COLO668 (cell line): Measurements from ENCODE around the gene PUS3.
"Not testable (repeated sequence)": the region's sequence is repeated elsewhere in the genome, so short reads cannot be mapped to it uniquely, and the experiment has no call there.

Experiments used
- DNase-seq: peaks from one replicate; lab custom pipeline; 2025; ENCODE audit not compliant: unreplicated experiment; lab: John Stamatoyannopoulos, UW

Gene PUS3

DNA sequence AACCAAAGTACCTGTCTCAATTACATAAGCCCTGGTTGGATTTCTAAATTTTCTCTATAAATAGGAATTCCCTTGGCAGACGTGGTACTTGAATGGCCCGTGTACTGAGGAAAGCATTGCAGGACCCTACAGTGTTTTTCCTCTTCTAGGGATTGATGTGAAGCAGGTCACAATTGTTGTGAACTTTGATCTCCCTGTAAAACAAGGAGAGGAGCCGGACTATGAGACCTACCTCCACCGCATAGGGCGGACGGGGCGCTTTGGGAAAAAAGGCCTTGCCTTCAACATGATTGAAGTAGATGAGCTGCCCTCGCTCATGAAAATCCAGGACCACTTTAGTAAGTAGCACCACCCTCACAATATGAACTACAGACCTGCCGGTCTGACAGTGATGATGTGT lies 18.0 kb upstream of the PUS3 start:
- DNase-seq = no peak

DNA sequence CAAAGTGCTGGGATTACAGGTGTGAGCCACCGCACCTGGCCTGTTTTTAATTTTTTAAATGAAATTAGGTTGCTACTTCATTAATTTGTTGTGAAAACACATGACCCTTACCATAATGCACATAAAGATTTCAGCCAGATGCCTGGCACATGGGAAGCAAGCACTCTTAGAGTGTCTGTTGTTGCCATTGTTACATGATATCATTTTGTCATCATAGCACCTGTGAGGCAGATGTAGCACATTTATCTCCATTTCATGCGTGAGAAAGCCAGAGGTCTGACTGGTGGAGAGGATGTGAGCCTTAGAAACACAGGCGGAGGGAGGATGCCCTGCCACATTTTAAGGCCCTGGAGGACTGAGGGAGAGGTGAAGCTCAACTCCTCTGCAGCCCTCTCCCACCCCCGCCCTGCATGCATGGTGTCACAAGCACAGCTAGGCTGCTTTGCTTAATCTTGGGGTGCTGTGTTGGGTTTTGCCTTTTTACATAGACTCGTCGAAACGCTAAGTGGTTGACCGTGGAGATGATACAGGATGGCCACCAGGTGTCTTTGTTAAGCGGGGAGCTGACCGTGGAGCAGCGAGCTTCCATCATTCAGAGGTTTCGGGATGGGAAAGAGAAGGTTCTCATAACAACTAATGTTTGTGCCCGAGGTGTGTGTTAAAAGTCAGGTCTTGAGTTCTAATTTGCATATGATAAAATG lies 15.3 kb upstream of the PUS3 start:
- DNase-seq = no peak

DNA sequence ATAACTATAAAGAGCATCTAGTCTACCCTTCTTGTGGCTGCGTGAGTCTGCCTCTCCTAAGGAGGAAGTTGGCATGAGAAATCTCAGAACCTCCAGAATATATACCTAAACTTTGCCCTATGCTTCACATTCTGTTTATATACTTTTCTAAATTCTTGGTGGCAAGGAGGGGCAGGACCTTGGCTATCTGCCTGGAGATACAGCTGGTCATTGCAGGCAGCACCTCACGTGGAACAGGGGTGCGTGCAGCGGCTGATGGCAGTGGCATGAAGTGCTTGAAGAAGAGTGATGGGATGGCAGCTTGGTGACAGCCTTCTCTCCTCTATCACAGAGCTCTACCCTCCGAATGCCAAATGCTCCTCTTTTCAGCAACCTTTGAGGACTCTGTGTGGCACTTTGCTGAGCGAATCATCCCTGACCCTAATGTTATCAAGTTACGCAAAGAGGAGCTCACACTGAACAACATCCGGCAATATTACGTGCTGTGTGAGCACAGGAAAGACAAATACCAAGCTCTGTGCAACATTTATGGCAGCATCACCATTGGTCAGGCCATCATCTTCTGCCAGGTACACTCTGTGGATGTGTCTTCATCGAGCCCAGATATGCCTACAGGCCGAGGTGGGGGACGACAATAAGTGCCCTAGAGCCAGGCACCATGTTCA lies 13.8 kb upstream of the PUS3 start:
- DNase-seq = no peak

DNA sequence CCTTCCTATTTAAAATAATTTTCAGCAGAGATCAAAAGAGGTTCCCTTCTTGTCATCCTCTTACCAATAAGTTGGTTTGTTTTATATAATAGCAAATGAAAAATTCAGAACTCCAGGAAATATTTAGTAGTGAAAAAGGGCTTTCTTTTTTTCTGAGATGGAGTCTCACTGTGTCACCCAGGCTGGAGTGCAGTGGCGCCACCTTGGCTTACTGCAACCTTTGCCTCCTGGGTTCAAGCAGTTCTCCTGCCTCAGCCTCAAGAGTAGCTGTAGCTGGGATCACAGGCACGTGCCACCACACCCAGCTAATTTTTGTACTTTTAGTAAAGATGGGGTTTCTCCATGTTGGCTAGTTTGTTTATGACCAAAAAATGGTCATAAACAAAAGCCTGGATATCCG lies 11.6 kb upstream of the PUS3 start:
- not testable (repeated sequence) for DNase-seq

DNA sequence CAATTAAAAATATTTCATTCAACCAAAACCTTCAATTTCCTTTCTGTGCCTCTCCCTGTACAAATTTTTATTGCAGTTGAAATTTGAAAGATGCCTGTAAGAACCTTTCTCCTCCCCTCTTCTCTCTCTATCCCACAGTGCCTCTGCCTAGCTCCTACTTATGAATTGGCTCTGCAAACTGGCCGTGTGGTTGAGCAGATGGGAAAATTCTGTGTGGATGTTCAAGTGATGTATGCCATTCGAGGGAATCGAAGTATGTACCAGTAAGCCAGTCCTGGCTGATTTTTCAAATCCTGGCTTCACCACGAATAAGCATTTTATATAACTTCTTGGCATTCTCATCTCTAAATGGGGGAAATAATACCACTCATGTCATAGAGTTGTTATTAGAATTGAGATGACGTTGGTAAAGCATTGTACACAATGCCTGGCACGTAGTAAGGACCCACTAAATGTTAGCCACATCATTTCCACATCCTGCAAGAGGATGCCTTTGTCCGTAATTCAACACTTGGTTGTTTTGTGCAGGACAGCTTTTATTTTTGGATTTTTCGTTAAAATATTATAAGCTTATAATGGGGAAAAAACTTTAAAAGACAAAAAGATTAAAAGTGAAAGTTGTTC lies 7.3 kb upstream of the PUS3 start:
- no peak for DNase-seq

DNA sequence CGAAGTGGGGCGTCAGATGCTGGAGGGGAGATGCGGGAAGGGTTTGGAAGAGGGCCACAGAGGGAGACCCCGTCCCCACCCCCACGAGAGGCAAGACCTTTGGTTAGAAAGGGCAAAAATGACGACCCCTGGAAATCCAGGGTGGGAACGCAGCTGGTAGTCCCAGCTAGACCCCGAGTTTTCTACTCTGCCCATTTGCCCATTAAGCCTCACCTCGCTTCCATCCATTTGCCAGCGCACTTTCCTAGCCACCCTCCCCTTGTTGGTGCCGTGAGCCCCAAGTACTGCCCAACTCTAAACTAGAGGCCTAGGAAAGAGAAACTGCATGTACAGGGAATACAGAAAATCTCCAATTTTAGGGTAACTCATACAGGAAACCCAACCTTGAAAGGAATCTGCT lies 1.7 kb upstream of the PUS3 start:
- no peak for DNase-seq

DNA sequence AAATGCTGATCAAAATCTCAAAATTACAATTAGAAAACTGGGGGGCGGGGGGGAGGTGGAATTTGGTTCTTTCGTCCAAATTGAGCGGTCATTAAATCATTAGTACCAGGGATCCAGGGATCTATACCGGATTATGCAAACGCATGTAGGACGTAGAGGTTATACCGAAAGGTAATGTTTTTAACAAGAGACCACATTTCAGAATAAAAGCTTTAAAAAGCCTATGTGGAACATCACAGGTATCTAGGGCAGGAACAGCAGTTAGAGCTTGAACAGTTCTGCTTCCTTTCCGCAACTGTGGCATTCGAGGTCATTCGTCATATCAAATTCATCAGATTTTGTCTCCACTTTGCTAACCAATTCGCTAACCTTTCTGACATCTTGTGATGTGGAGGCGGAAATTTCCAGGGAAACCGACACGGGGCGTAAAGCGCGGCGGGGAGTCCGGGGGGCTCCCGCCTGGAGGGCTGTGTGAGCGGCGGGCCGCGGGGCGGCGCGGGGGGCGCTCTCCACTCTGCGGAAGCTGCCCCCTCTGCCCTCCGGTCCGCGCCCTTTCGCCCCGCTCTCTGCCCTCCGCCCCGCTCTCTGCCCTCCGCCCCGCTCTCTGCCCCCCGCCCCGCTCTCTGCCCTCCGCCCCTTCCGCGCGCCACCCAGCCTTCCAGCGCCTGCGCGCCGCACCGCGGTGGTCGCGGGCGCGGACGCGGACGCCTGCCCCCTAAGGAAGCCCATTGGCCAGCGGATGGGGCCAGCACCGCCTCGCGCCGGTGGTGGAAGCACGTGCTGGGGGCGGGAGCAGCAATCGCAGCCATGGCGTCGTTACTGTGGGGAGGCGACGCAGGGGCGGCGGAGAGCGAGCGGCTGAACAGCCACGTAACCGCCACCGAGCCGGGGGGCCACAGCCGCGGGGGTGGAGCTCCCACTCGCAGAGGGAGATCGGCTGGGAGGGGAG lies 979 bp upstream of the PUS3 start, which contains the start of gene DDX25:
Gene DDX25, plus strand, starts transcription at position 798 of the 949 bp plus-strand sequence. Its CDS starts 10 bp downstream, at position 808.
- DNase-seq = no peak

DNA sequence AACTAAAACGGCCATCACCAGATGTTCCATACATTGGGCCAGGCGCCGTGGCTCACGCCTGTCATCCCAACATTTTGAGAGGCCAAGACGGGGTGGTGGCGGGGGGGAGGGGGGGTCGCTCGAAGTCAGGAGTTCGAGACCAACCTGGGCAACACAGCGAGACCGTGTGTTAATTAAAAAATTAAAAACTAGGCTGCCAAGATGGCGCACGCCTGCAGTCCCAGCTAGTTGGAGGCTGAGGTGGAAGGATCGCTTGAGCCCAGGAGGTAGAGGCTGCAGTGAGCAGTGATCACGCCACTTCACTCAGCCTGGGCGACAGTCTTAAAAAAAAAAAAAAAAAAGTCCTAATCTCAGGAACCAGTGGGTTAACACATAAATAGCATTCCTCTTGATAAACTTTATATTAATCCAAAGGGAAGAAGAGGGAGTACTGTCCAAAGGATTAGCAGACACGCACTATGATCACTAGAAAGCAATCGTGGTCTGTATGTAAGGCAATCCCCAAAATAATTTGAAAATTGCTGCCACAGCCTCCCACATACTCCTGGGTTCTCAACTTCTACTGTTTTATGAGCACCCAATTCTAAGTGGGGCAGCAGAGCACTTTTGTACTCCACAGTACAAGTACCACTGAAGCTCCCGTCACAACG lies 604 bp downstream of the PUS3 start:
- DNase-seq = no peak

DNA sequence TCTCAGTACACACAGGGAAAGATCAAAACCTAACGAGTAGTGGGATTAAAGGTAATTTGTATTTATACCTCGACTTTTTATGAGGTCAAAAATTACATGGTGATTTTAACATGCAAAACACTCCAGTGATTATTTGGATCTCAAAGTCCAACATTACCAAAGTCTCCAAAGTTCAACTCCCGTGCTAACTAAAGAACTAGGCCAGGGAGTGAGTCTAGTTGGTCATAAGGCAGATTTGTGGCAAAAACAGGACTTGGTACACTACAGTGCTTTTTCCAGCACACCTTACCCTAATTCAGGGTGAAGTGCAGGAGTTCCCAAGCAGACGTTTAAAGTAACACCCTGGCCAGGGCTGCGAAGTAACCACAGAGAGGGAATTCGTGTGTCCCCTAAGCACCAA lies 1.1 kb downstream of the PUS3 start:
- DNase-seq = no peak

DNA sequence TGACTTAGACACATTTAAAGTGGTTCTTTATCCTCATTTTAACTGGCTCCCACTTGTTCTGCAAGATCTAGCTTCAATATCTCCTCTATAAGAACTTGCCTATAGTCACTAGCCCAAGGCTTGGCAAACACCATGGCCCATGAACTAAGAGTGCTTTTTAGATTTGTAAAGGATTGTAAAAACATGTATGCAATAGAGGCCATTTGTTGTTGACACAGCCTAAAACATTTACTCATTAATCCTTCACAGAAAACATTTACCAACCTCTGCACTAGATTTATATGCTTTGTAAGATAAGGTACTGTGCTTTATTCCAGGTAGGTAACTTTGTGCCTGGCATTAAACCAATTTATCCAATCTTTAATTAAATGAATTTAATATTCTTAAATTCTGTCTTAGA lies 10.0 kb downstream of the PUS3 start:
- DNase-seq = no peak

DNA sequence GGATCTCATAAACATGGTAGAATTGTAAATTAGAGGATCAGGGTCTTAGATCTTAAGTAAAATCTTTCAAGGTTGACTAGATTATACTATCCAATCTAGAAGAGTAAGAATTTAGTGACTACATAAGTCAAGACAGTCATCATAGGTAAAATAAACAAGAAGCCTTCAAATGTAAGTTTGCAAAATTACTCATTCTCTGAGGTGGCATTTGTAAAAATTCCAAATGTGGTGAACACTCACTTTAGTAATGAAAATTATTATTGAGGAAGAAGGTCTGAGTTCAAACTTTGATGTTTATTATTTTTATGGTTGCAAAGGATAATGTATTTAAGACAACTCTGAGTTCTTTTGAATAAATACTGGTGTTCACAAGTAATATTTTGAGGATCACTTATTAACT lies 10.9 kb downstream of the PUS3 start:
- DNase-seq = no peak

DNA sequence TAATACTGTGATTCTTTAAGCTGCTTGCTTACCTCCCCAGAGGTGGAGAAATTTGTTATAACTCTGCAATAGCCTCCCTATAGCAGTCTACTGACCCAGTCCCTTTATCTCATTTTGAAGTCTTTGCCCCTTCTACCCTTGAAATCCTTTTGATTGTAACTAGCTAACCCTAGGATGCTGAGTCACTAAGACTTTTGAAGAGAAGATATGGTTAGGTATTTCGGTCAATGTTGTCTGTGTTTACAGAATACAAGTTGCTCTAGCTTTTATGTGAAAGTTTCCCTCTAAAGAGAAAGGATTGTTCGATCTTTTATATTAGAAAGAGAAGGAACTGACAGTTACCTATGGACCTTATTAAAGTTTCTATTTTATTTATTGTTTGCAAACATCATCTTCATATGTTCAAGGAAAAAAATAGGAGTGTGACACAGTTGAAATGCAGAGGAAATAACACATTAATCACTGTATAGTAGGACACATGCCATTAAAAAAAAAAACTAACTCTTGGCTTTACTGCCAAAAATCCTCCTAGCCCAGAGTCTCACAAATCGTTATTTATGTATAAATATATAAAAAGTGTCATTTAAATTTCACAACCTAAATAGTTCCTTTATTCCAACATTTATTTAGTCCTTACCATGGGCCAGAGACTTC lies 12.4 kb downstream of the PUS3 start:
- no peak for DNase-seq

DNA sequence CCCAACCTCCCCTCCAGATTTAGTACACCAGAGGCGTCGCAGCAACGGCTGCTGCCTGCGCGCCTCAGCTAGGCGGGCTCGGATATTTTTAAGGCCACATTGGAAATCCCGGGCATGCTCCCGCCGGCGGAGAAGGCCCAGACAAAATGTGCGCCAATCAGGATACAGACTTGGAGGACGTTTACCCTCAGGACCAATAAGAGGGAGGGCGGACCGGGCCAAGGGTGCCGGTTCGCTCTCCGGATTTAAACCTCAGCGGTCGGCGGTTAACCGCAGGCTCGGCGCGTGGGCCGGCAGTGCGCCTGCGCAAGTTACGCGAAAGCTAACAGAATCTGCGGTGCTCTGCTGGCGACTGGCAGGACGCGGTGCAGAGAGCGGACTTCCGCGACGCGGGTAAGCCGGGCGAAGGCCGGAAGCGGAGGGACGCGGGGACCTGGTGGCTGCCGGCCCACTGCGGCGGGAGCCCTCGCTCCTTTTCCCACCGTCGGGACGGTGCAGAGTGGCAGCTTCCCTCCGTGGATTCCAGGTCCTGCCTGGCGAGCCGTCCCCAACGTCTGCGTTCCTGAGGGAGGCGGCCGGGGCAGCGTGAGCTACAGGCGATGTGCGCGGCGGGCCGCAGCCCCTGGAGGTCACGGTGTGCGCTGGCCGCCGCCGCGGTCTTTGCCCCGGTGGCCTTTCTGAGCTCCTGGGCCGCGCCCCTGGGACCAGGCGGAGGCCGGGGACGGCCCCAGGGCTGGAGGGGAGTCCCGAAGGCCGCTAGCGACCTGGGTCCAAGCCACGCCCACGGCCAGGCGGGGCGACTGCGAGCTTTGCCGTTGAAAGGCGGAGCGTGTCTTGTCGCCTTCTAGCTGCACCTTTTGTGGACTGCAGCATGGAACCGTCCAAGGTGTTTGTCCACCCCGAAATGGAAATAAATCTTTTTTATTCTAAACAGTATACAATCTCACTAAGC lies 15.4 kb downstream of the PUS3 start, which contains the start of gene HYLS1:
Gene HYLS1, plus strand, starts transcription at position 296 of the 952 bp plus-strand sequence. CDS start 11,701 bp downstream, outside the sequence.
- peak; percentile 92 for DNase-seq

DNA sequence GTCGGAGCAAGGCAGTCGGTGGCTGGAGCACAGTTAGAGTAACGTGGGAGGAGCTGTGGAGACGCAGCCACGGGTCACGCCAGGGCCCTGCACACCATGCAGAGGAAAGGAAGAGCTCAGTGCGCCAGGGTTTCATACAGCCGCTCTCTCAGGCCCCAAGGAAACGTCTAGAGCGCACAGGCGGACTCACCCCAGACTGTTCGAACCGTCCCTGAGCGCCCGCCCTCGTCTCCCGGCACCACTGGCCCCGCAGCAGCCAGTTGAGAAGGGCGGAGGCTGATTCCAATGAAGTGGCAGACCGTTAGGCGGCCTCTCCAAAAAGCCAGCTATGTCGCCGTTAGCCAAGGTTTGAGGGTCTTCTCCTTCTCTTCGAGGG lies 16.0 kb downstream of the PUS3 start:
- no peak for DNase-seq

DNA sequence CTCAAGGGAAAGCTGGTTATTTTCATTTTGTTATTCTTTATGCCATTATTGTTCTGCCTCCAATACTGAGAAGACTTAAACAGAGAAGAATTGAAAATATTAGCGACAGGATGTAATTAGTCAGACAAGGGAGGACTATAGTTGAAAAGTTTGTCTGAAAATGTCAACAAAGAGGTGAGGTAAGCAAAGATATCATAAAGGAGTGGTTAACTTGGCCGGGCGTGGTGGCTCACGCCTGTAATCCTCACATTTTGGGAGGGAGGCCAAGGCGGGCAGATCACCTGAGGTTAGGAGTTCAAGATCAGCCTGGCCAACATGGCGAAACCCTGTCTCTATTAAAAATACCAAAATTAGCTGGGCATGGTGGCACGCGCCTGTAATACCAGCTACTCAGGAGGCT lies 19.6 kb downstream of the PUS3 start:
- no peak for DNase-seq

DNA sequence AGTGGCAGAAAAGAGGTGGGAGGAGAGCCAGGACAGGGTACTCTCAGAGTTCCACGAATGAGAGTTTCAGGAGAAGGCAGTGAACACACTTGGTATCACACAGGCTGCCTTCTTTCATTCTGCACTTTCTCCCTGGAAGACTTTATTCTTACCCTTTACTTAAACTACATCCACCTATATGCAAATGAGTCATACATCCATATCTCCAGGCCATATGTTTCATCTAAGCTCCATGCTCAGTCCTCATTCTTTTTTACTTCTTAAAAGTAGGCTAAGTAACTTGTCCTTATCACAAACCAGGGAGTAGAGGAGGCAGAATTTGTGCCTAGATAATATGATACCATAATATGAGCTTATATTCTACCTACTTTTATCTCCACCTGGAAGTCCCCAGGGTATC lies 21.7 kb downstream of the PUS3 start:
- DNase-seq = no peak

DNA sequence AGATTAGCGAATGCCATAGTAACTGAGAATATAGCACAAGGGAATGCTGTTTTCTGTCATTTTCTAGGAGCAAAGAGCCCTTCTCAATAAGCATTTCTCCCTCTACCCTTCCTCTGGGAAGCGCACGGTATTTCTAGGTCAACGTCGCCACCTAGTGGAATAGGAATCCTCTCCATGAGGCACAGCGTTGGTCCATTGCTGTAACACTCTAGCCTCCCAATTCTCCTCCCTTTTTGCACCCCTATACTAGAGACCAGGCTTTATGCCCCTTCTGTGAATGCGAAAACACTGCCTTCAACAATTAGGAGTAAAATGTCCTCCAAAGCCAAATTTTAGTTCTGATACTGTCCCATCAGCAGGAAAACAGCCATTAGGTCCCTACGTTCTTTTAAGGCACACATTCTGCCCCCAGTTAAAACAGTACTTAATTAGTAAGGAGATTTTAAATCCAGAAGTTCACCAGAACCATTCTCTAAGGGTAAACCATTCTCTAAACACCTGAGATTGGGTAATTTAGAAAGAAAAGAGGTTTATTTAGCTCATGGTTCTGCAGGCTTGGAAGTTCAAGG lies 28.4 kb downstream of the PUS3 start:
- DNase-seq = peak; percentile 61

DNA sequence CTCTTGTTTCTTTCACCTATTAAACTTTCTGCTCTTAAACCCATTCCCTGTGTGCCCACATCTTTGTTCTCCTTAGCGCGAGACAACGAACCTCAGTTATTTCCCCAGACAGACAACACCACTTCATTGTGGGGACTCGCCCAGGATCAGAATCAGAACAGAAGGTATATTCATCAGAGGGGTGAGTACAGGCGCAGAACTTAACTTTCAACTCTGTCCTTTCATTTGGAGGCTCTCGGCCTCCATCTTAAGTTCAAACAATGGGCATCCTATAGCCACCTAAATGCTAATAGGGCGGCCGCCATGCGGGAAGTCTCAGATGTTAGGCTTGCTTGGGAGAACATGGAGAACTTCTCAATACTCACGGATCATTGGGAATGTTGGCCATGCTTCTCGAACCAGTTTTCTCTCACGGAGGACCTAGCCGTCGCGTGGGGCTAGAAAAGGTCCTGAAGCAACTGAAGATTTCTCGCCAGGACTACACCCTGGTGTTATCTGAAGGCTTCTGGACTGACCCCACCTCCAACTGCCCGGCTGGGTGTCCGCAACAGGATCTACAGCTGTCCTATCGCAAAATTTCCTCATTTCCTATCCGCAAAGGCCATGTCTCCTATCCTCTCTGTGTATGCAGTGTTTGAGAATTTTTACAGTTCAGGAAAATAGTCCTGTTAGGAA lies 29.0 kb downstream of the PUS3 start:
- DNase-seq = no peak
